Body of pancreas (tissue), 4 donors: ENCODE results near the gene PASD1.

Source experiments
- POLR2A ChIP-seq, 3 donors: fragments of 450-650 bp; IDR thresholded peaks; one replicate each; pipeline ENCODE4 v1.6.1; 2016; ENCODE audit warnings: antibody characterized with exemption in 3 of 3, mild to moderate bottlenecking in 2 of 3
- TF ChIP-seq, protein P1 (sequence below), 7 experiments: fragments of 450-650 bp in 4 of 7; fragments of 200-600 bp in 3 of 7; sonication (generic) in 3 of 7; IDR thresholded peaks; one replicate each; pipeline ENCODE4 v1.5.1; 2016 to 2019; ENCODE audit warnings: antibody characterized with exemption in 7 of 7

DNA sequence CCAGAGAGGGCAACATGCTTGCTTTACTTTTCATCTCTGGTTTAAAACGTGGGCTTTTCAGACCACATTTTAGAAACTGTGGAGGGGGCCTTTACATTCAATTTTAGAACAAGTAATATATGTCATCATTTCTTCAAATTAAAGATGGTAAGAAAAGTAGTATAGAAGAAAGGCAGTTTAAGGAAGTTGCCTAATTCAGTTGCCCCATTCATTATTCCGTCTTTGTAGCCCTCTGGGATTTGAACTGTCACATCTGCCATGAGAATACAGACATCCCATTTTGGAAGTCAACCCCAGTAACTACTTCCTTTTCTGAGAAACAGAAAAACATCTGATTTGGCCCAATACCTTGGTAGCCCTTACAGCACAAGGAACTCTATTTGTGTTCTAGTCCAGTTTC, 61.2 kb downstream of the PASD1 start:
- TF ChIP-seq POLR2A (IDR thresholded peaks at IDR 0.05): no peak
- TF ChIP-seq, protein P1, sequence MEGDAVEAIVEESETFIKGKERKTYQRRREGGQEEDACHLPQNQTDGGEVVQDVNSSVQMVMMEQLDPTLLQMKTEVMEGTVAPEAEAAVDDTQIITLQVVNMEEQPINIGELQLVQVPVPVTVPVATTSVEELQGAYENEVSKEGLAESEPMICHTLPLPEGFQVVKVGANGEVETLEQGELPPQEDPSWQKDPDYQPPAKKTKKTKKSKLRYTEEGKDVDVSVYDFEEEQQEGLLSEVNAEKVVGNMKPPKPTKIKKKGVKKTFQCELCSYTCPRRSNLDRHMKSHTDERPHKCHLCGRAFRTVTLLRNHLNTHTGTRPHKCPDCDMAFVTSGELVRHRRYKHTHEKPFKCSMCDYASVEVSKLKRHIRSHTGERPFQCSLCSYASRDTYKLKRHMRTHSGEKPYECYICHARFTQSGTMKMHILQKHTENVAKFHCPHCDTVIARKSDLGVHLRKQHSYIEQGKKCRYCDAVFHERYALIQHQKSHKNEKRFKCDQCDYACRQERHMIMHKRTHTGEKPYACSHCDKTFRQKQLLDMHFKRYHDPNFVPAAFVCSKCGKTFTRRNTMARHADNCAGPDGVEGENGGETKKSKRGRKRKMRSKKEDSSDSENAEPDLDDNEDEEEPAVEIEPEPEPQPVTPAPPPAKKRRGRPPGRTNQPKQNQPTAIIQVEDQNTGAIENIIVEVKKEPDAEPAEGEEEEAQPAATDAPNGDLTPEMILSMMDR (IDR thresholded peaks at IDR 0.05): no peak
